ENCODE measurements around the gene ZNF438. TPM values are rescaled to one million over a fixed set of nuclear protein-coding genes. Genes with fewer than 3 reads are reported as not detected.

The ZNF438 gene
- total and polyA plus RNA-seq, 4 donors, result 7.8 to 19.2 (median 10.2) TPM

GRCh38 chr10:31000071-31000782 lies 31.4 kb downstream of the ZNF438 start:
- H3K36me3 ChIP-seq (ENCODE audit: control insufficient read depth in 4 of 4, insufficient read depth in 4 of 4, low read length in 4 of 4), result no peaks in the 10 kb centered on the region
- peaks cover 0 to 1% (median under 1%) of the 10 kb centered on the region in 4 donors for H3K9me3 ChIP-seq (ENCODE audit: control insufficient read depth in 4 of 4, insufficient read depth in 3 of 4, low read length in 3 of 4)
- no peak overlapping the region for H3K9ac ChIP-seq (ENCODE audit: insufficient read depth in 1 of 2, low read length in 2 of 2)
- no peak overlapping the region for H3K4me3 ChIP-seq
- WGBS, 2 donors, result 81 to 82% methylated on average over 3 of the region's 3 CpGs
- H3K27me3 ChIP-seq (ENCODE audit: control insufficient read depth in 3 of 3, insufficient read depth in 3 of 3, low read length in 2 of 3), result no peaks in the 10 kb centered on the region
- DNase-seq (no peak), ATAC-seq (ENCODE audit: insufficient read depth, low FRiP score) (no peak)
- H3K27ac ChIP-seq (ENCODE audit: low read depth in 1 of 2, low read length in 1 of 2), result peak overlapping the region; percentile 33 to 71
- no peak for TF ChIP-seq CTCF (IDR thresholded peaks at IDR 0.05; ENCODE audit: control extremely low read depth, extremely low read depth)
- peaks cover 0 to 19% (median 6%) of the 10 kb centered on the region in 5 donors for H3K4me1 ChIP-seq (ENCODE audit: control insufficient read depth in 5 of 5, insufficient read depth in 5 of 5, low read length in 5 of 5)

- H3K27ac ChIP-seq (ENCODE audit: low read depth in 1 of 2, low read length in 1 of 2), result peak overlapping the region; percentile 79 to 91
- ATAC-seq (ENCODE audit: insufficient read depth, low FRiP score) (peak; percentile 71), DNase-seq (peak in 1 of 3 donors; percentile 58)
- no peaks in the 10 kb centered on the region for H3K27me3 ChIP-seq (ENCODE audit: control insufficient read depth in 3 of 3, insufficient read depth in 3 of 3, low read length in 2 of 3)
- peaks cover 0 to 15% (median 6%) of the 10 kb centered on the region in 5 donors for H3K4me1 ChIP-seq (ENCODE audit: control insufficient read depth in 5 of 5, insufficient read depth in 5 of 5, low read length in 5 of 5)
- peaks cover 0 to 8% (median under 1%) of the 10 kb centered on the region in 4 donors for H3K9me3 ChIP-seq (ENCODE audit: control insufficient read depth in 4 of 4, insufficient read depth in 3 of 4, low read length in 3 of 4)
- H3K9ac ChIP-seq (ENCODE audit: insufficient read depth in 1 of 2, low read length in 2 of 2), result peak overlapping the region in 1 of 2 donors; percentile 56
- no peaks in the 10 kb centered on the region for H3K36me3 ChIP-seq (ENCODE audit: control insufficient read depth in 4 of 4, insufficient read depth in 4 of 4, low read length in 4 of 4)
- no peak for TF ChIP-seq CTCF (IDR thresholded peaks at IDR 0.05; ENCODE audit: control extremely low read depth, extremely low read depth)
- H3K4me3 ChIP-seq, result no peak overlapping the region
- 46 to 65% methylated on average over 3 of the region's 3 CpGs for WGBS, 2 donors
These were observed 32.5 kb downstream of the ZNF438 start for GRCh38 chr10:30999070-30999712.

GRCh38 chr10:30997536-30998235 lies 34.0 kb downstream of the ZNF438 start:
- Histone ChIP-seq H3K9ac (ENCODE audit: insufficient read depth in 1 of 2, low read length in 2 of 2) (no peak overlapping the region), H3K4me3 (no peak overlapping the region), H3K4me1 (ENCODE audit: control insufficient read depth in 5 of 5, insufficient read depth in 5 of 5, low read length in 5 of 5) (peaks cover 0 to 14% (median 10%) of the 10 kb centered on the region in 5 donors), H3K9me3 (ENCODE audit: control insufficient read depth in 4 of 4, insufficient read depth in 3 of 4, low read length in 3 of 4) (peaks cover 0 to 8% (median under 1%) of the 10 kb centered on the region in 4 donors), H3K27ac (ENCODE audit: low read depth in 1 of 2, low read length in 1 of 2) (peak overlapping the region in 1 of 2 donors; percentile 26), H3K36me3 (ENCODE audit: control insufficient read depth in 4 of 4, insufficient read depth in 4 of 4, low read length in 4 of 4) (peaks cover 0 to under 1% (median 0%) of the 10 kb centered on the region in 4 donors), H3K27me3 (ENCODE audit: control insufficient read depth in 3 of 3, insufficient read depth in 3 of 3, low read length in 2 of 3) (no peaks in the 10 kb centered on the region)
- TF ChIP-seq CTCF (IDR thresholded peaks at IDR 0.05; ENCODE audit: control extremely low read depth, extremely low read depth), result no peak
- 63 to 78% methylated on average over 3 of the region's 3 CpGs for WGBS, 2 donors
- ATAC-seq (ENCODE audit: insufficient read depth, low FRiP score), result no peak
- DNase-seq, result peak in 2 of 3 donors; percentile 37 to 52

All from lung (tissue), 12 donors.